WTC11 (cell line): ENCODE data around the gene PDE11A. TPM values are rescaled to one million over a fixed set of nuclear protein-coding genes. Genes with fewer than 3 reads are reported as not detected.

Experiments used
- ATAC-seq: fragments of 200-7000 bp; cut with Tn5 transposase; 2 replicates; pipeline ENCODE4 v1.10.0; 2021; ENCODE audit warnings: mild to moderate bottlenecking, moderate library complexity
- CTCF ChIA-PET: fragments of 300-600 bp; sonication (Branson Sonifier 250); formaldehyde crosslinking; loops from one replicate; lab custom pipeline; 2021; ENCODE audit warnings: antibody characterized with exemption; lab: Charles Lee
- POLR2A ChIA-PET: fragments of 350-600 bp; sonication (Branson Sonifier 250); formaldehyde crosslinking; loops from one replicate; lab custom pipeline; 2021; ENCODE audit warnings: antibody characterized with exemption; lab: Charles Lee
- DNase-seq: peaks from one replicate; pipeline ENCODE4 v3.0.0; 2021; ENCODE audit warnings: low spot score
- H3K27ac Mint-ChIP-seq: 2 replicates; pipeline ENCODE4 v1.8.0; 2021; ENCODE audit warnings: mixed read lengths
- H3K27me3 Mint-ChIP-seq: 2 replicates; pipeline ENCODE4 v1.8.0; 2021; ENCODE audit warnings: low read depth, mild to moderate bottlenecking, moderate library complexity, mixed read lengths
- H3K36me3 Mint-ChIP-seq: 2 replicates; pipeline ENCODE4 v1.8.0; 2021; ENCODE audit warnings: mixed read lengths
- H3K4me1 Mint-ChIP-seq: 2 replicates; pipeline ENCODE4 v1.8.0; 2022; ENCODE audit warnings: mixed read lengths
- H3K4me3 Mint-ChIP-seq: 2 replicates; pipeline ENCODE4 v1.8.0; 2021; ENCODE audit warnings: mild to moderate bottlenecking, moderate library complexity, mixed read lengths
- H3K9me3 Mint-ChIP-seq: 2 replicates; pipeline ENCODE4 v1.8.0; 2021; ENCODE audit warnings: mixed read lengths
- ATF1 ChIP-seq: sonication (generic); formaldehyde crosslinking; IDR thresholded peaks from 2 replicates; pipeline ENCODE4 v1.8.1; 2023; ENCODE audit warnings: mild to moderate bottlenecking, moderate library complexity, missing genetic modification reagents
- CBFB ChIP-seq: sonication (generic); formaldehyde crosslinking; IDR thresholded peaks from 2 replicates; pipeline ENCODE4 v1.8.1; 2022; ENCODE audit warnings: mild to moderate bottlenecking, low read depth, missing genetic modification reagents
- CDX4 ChIP-seq: fragments of 250-450 bp; sonication (Bioruptor Pico); IDR thresholded peaks from 2 replicates; pipeline ENCODE4 v1.9.0; 2021; ENCODE audit warnings: moderate library complexity, mild to moderate bottlenecking, inconsistent platforms, borderline replicate concordance
- E2F4 ChIP-seq: sonication (generic); formaldehyde crosslinking; IDR thresholded peaks from 2 replicates; pipeline ENCODE4 v1.8.1; 2022; ENCODE audit warnings: low read depth, mild to moderate bottlenecking, moderate library complexity, missing genetic modification reagents, borderline replicate concordance
- FOXJ3 ChIP-seq: sonication (generic); formaldehyde crosslinking; IDR thresholded peaks from 2 replicates; pipeline ENCODE4 v1.9.0; 2021; ENCODE audit warnings: missing genetic modification reagents, mild to moderate bottlenecking, borderline replicate concordance
- FOXP1 ChIP-seq: sonication (generic); formaldehyde crosslinking; IDR thresholded peaks from 2 replicates; pipeline ENCODE4 v1.8.0; 2022; ENCODE audit warnings: missing genetic modification reagents, mild to moderate bottlenecking, moderate library complexity, borderline replicate concordance
- GRHL2 ChIP-seq: fragments of 250-450 bp; sonication (Bioruptor Pico); IDR thresholded peaks from 2 replicates; pipeline ENCODE4 v1.8.0; 2022; ENCODE audit warnings: mild to moderate bottlenecking, moderate library complexity; ENCODE audit not compliant: insufficient replicate concordance, severe bottlenecking
- KAT7 ChIP-seq: sonication (generic); formaldehyde crosslinking; IDR thresholded peaks from 2 replicates; pipeline ENCODE4 v1.8.1; 2023; ENCODE audit warnings: missing genetic modification reagents, mild to moderate bottlenecking, borderline replicate concordance
- PRRX2 ChIP-seq: fragments of 250-450 bp; sonication (Bioruptor Pico); IDR thresholded peaks from 2 replicates; pipeline ENCODE4 v1.8.0; 2021; ENCODE audit warnings: mild to moderate bottlenecking
- SMAD3 ChIP-seq: sonication (generic); formaldehyde crosslinking; IDR thresholded peaks from 2 replicates; pipeline ENCODE4 v1.8.0; 2022; ENCODE audit warnings: missing genetic modification reagents, mild to moderate bottlenecking, borderline replicate concordance
- TEAD4 ChIP-seq: sonication (generic); formaldehyde crosslinking; IDR thresholded peaks from 2 replicates; pipeline ENCODE4 v1.8.0; 2022; ENCODE audit warnings: mild to moderate bottlenecking, missing genetic modification reagents
- ZNF416 ChIP-seq: fragments of 250-450 bp; sonication (Bioruptor Pico); IDR thresholded peaks from 2 replicates; pipeline ENCODE4 v1.9.0; 2021; ENCODE audit warnings: mild to moderate bottlenecking, inconsistent platforms
- ZNF425 ChIP-seq: fragments of 250-450 bp; sonication (Bioruptor Pico); conservative IDR thresholded peaks from 2 replicates; pipeline ENCODE4 v1.9.0; 2021; ENCODE audit warnings: mild to moderate bottlenecking
- total RNA-seq: library from RNA; stranded (reverse); gene quantifications from 3 replicates; pipeline ENCODE4 v1.2.3, GENCODE V29; 2021
- TF ChIP-seq, protein P1 (sequence below): sonication (generic); formaldehyde crosslinking; IDR thresholded peaks from 2 replicates; pipeline ENCODE4 v1.8.1; 2023; ENCODE audit warnings: mild to moderate bottlenecking, missing genetic modification reagents, moderate library complexity
- TF ChIP-seq, protein P2 (sequence below): sonication (generic); formaldehyde crosslinking; IDR thresholded peaks from 2 replicates; pipeline ENCODE4 v1.8.0; 2023; ENCODE audit warnings: missing genetic modification reagents
- TF ChIP-seq, protein P3 (sequence below): sonication (generic); formaldehyde crosslinking; IDR thresholded peaks from 2 replicates; pipeline ENCODE4 v1.8.1; 2022; ENCODE audit warnings: low read depth, missing genetic modification reagents, borderline replicate concordance
- TF ChIP-seq, protein P4 (sequence below): fragments of 250-450 bp; sonication (Bioruptor Pico); IDR thresholded peaks from 2 replicates; pipeline ENCODE4 v1.9.0; 2021; ENCODE audit warnings: mild to moderate bottlenecking

Gene PDE11A
- total RNA-seq, 1 experiment from 2014 or later: 0.13 TPM

- TF ChIP-seq CBFB (CRISPR knock-in tag) (no peak), ZNF416 (no peak), ATF1 (CRISPR knock-in tag) (no peak), E2F4 (CRISPR knock-in tag) (no peak), ZNF425 (CRISPR knock-in tag) (no peak), FOXJ3 (no peak)
- TF ChIP-seq, protein P1, sequence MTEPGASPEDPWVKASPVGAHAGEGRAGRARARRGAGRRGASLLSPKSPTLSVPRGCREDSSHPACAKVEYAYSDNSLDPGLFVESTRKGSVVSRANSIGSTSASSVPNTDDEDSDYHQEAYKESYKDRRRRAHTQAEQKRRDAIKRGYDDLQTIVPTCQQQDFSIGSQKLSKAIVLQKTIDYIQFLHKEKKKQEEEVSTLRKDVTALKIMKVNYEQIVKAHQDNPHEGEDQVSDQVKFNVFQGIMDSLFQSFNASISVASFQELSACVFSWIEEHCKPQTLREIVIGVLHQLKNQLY (CRISPR knock-in tag): no peak
- Mint-ChIP-seq H3K4me1 (peaks cover 23% of the 10 kb centered on the region), H3K36me3 (no peaks in the 10 kb centered on the region), H3K4me3 (no peak overlapping the region), H3K9me3 (no peaks in the 10 kb centered on the region), H3K27me3 (no peaks in the 10 kb centered on the region; the same call in 1 of the 2 replicates), H3K27ac (no peak overlapping the region)
- CTCF ChIA-PET: interaction anchor here (1.3 kb wide), 1 partner anchor 9 kb away, joined by 3 read pairs; no protein-coding TSS in a partner anchor
- ATAC-seq (no peak), DNase-seq (no peak)
- POLR2A ChIA-PET: no interaction called here
Observed at GRCh38 chr2:177595126-177595845, 477.3 kb downstream of the PDE11A start.

DNA sequence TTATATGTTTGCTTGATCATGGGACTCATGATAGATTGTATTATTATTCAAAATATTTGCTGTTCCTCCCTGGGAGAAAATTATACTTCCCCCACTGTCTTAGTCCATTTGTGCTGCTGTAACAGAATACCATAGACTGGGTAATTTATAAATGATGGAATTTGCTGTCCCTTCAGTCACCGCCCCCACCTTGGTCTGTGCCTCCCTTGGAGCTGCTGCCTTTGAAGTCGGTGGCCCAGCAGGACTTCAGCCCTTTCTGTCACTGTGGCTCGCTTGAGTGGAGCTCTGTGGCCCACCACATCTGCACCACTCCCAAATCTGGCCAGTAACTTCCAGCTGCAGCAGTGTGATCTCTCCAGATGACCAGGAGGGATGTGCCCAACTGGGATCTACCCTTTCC is 479.2 kb downstream of the PDE11A start:
- Mint-ChIP-seq H3K9me3 (no peaks in the 10 kb centered on the region), H3K36me3 (no peaks in the 10 kb centered on the region), H3K4me3 (no peak overlapping the region), H3K27me3 (no peaks in the 10 kb centered on the region; the same call in 1 of the 2 replicates), H3K27ac (no peak overlapping the region), H3K4me1 (peaks cover 21% of the 10 kb centered on the region)
- ChIA-PET CTCF (interaction anchor here (1.0 to 2.0 kb wide), 2 partner anchors 11 to 131 kb away, joined by 3 to 7 read pairs; no protein-coding TSS in a partner anchor), POLR2A (no interaction called here)
- DNase-seq: no peak
- ATAC-seq: no peak
- TF ChIP-seq GRHL2 (CRISPR knock-in tag): no peak

- H3K27me3 Mint-ChIP-seq: no peaks in the 10 kb centered on the region
- H3K36me3 Mint-ChIP-seq: no peaks in the 10 kb centered on the region
- peaks cover 16% of the 10 kb centered on the region for H3K4me1 Mint-ChIP-seq
- DNase-seq: no peak
- CTCF ChIA-PET: interaction anchor here (0.8 to 2.0 kb wide), 3 partner anchors 12 to 179 kb away, joined by 3 to 7 read pairs (median 3); no protein-coding TSS in a partner anchor
- no peak overlapping the region for H3K4me3 Mint-ChIP-seq
- POLR2A ChIA-PET: no interaction called here
- no peak overlapping the region for H3K27ac Mint-ChIP-seq
- no peak for ATAC-seq
- no peaks in the 10 kb centered on the region for H3K9me3 Mint-ChIP-seq
- TF ChIP-seq ZNF425 (CRISPR knock-in tag) (no peak), TEAD4 (CRISPR knock-in tag) (no peak), E2F4 (CRISPR knock-in tag) (no peak), SMAD3 (CRISPR knock-in tag) (no peak), FOXP1 (CRISPR knock-in tag) (no peak), CDX4 (CRISPR knock-in tag) (no peak), KAT7 (no peak), PRRX2 (CRISPR knock-in tag) (no peak)
- TF ChIP-seq, protein P2, sequence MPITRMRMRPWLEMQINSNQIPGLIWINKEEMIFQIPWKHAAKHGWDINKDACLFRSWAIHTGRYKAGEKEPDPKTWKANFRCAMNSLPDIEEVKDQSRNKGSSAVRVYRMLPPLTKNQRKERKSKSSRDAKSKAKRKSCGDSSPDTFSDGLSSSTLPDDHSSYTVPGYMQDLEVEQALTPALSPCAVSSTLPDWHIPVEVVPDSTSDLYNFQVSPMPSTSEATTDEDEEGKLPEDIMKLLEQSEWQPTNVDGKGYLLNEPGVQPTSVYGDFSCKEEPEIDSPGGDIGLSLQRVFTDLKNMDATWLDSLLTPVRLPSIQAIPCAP: no peak
- TF ChIP-seq, protein P3, sequence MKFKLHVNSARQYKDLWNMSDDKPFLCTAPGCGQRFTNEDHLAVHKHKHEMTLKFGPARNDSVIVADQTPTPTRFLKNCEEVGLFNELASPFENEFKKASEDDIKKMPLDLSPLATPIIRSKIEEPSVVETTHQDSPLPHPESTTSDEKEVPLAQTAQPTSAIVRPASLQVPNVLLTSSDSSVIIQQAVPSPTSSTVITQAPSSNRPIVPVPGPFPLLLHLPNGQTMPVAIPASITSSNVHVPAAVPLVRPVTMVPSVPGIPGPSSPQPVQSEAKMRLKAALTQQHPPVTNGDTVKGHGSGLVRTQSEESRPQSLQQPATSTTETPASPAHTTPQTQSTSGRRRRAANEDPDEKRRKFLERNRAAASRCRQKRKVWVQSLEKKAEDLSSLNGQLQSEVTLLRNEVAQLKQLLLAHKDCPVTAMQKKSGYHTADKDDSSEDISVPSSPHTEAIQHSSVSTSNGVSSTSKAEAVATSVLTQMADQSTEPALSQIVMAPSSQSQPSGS (CRISPR knock-in tag): no peak
- TF ChIP-seq, protein P4, sequence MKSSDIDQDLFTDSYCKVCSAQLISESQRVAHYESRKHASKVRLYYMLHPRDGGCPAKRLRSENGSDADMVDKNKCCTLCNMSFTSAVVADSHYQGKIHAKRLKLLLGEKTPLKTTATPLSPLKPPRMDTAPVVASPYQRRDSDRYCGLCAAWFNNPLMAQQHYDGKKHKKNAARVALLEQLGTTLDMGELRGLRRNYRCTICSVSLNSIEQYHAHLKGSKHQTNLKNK (CRISPR knock-in tag): no peak
- TF ChIP-seq, protein P1 (CRISPR knock-in tag): no peak
Observed at GRCh38 chr2:177592945-177593344, 479.6 kb downstream of the PDE11A start.
